GM23338 (cell line): Measurements from ENCODE around the gene SERPINA1. TPM values are rescaled to one million over a fixed set of nuclear protein-coding genes. Genes with fewer than 3 reads are reported as not detected.
"Not testable (repeated sequence)": the region's sequence is repeated elsewhere in the genome, so short reads cannot be mapped to it uniquely, and the experiment has no call there.

Experiments
- ATAC-seq: fragments of 200-7000 bp; cut with Tn5 transposase; 3 replicates; pipeline ENCODE4 v1.9.1; 2020
- DNase-seq: peaks from one replicate; pipeline ENCODE4 v3.0.0-alpha.2; 2015; ENCODE audit warnings: low spot score
- H2AFZ ChIP-seq: fragments of 200-600 bp; sonication (generic); 2 replicates; pipeline ENCODE4 v1.8.0; 2016; ENCODE audit warnings: antibody characterized with exemption, mild to moderate bottlenecking, moderate library complexity
- H3F3A ChIP-seq: fragments of 200-600 bp; sonication (generic); replicated peaks from 2 replicates; pipeline ENCODE4 v1.8.0; 2017; ENCODE audit warnings: antibody characterized with exemption, mixed run types, low read depth
- H3K27ac ChIP-seq: fragments of 200-600 bp; sonication (generic); 2 replicates; pipeline ENCODE4 v1.6.1; 2016; ENCODE audit warnings: low read depth
- H3K27me3 ChIP-seq: fragments of 200-600 bp; sonication (generic); 2 replicates; pipeline ENCODE4 v1.8.0; 2016; ENCODE audit warnings: mild to moderate bottlenecking, mixed run types, moderate library complexity; ENCODE audit not compliant: insufficient read depth
- H3K36me3 ChIP-seq: fragments of 200-600 bp; sonication (generic); 2 replicates; pipeline ENCODE4 v1.8.0; 2016; ENCODE audit warnings: mild to moderate bottlenecking; ENCODE audit not compliant: insufficient read depth
- H3K4me1 ChIP-seq: fragments of 200-600 bp; sonication (generic); 2 replicates; pipeline ENCODE4 v1.8.0; 2016; ENCODE audit warnings: mild to moderate bottlenecking, moderate library complexity; ENCODE audit not compliant: insufficient read depth
- H3K4me2 ChIP-seq: fragments of 200-600 bp; sonication (generic); 2 replicates; pipeline ENCODE4 v1.7.1; 2017; ENCODE audit warnings: mixed run types
- H3K4me3 ChIP-seq: fragments of 200-600 bp; sonication (generic); 2 replicates; pipeline ENCODE4 v1.6.1; 2016; ENCODE audit warnings: mixed run types
- H3K79me2 ChIP-seq: fragments of 200-600 bp; sonication (generic); replicated peaks from 2 replicates; pipeline ENCODE4 v1.8.0; 2017; ENCODE audit warnings: mild to moderate bottlenecking; ENCODE audit not compliant: insufficient read depth
- H3K9me2 ChIP-seq: fragments of 200-600 bp; sonication (generic); 2 replicates; pipeline ENCODE4 v1.8.0; 2017; ENCODE audit not compliant: insufficient read depth
- H4K20me1 ChIP-seq: fragments of 200-600 bp; sonication (generic); replicated peaks from 2 replicates; pipeline ENCODE4 v1.8.0; 2017; ENCODE audit warnings: mild to moderate bottlenecking; ENCODE audit not compliant: insufficient read depth
- H3K27ac Mint-ChIP-seq: 2 replicates; pipeline ENCODE4 v1.8.0; 2020; ENCODE audit warnings: inconsistent platforms, mild to moderate bottlenecking, moderate library complexity, mixed read lengths
- H3K27me3 Mint-ChIP-seq: 3 replicates; pipeline ENCODE4 v1.8.0; 2022; ENCODE audit warnings: low read depth, mild to moderate bottlenecking, moderate library complexity, mixed read lengths, inconsistent platforms; ENCODE audit not compliant: insufficient read depth, poor library complexity
- H3K36me3 Mint-ChIP-seq: 3 replicates; pipeline ENCODE4 v1.8.0; 2021; ENCODE audit warnings: low read depth, mild to moderate bottlenecking, inconsistent platforms, moderate library complexity, mixed read lengths
- H3K4me1 Mint-ChIP-seq: 3 replicates; pipeline ENCODE4 v1.8.0; 2020; ENCODE audit warnings: mild to moderate bottlenecking, inconsistent platforms, mixed read lengths
- H3K4me3 Mint-ChIP-seq: 3 replicates; pipeline ENCODE4 v1.8.0; 2021; ENCODE audit warnings: moderate library complexity, mild to moderate bottlenecking, inconsistent platforms, mixed read lengths
- H3K9me3 Mint-ChIP-seq: 3 replicates; pipeline ENCODE4 v1.8.0; 2020; ENCODE audit warnings: moderate library complexity, mild to moderate bottlenecking, inconsistent platforms, mixed read lengths
- CTCF ChIP-seq, 2 experiments: fragments of 200-600 bp in 1 of 2; sonication (generic) in 1 of 2; conservative IDR thresholded peaks; 2 replicates each; pipeline versions ENCODE4 v1.5.1 to v1.6.1; 2016 to 2017; ENCODE audit warnings: antibody characterized with exemption in 2 of 2, low read depth in 2 of 2, mild to moderate bottlenecking in 2 of 2, moderate library complexity in 1 of 2
- EZH2 ChIP-seq: fragments of 200-600 bp; sonication (generic); IDR thresholded peaks from one replicate; pipeline ENCODE4 v1.8.0; 2017; ENCODE audit warnings: antibody characterized with exemption, mild to moderate bottlenecking, low read depth; ENCODE audit not compliant: unreplicated experiment
- NANOG ChIP-seq: IDR thresholded peaks from 2 replicates; pipeline ENCODE4 v1.6.1; 2016; ENCODE audit warnings: antibody characterized with exemption, borderline replicate concordance
- POLR2AphosphoS5 ChIP-seq: IDR thresholded peaks from 2 replicates; pipeline ENCODE4 v1.6.1; 2016; ENCODE audit warnings: antibody characterized with exemption, low read depth
- polyA plus RNA-seq: library from polyadenylated mRNA; unstranded; fragments of >200 nt; fragmentation: Nextera tagmentation; extraction: Ambion mirVana; gene quantifications from 2 replicates; pipeline ENCODE4 v1.2.1, GENCODE V29; 2016
- total RNA-seq: library from RNA; depleted of rRNA; stranded (reverse); fragments of >200 nt; shearing (Covaris generic); gene quantifications from 2 replicates; pipeline ENCODE4 v1.2.3, GENCODE V29; 2014

SERPINA1 gene
- total and polyA plus RNA-seq, 2 experiments from 2014 or later: not detected

GRCh38 chr14:94417497-94418205 lies 29.2 kb upstream of the SERPINA1 start:
- DNase-seq, ATAC-seq, H3F3A ChIP-seq, H3K4me3 Mint-ChIP-seq, H3K4me1 ChIP-seq, H3K36me3 ChIP-seq, H3K27ac Mint-ChIP-seq, H2AFZ ChIP-seq, H3K27me3 Mint-ChIP-seq, H4K20me1 ChIP-seq, H3K4me2 ChIP-seq, H3K9me2 ChIP-seq, H3K4me3 ChIP-seq, H3K27ac ChIP-seq, H3K4me1 Mint-ChIP-seq, H3K79me2 ChIP-seq, H3K27me3 ChIP-seq: not testable (repeated sequence)
- peaks cover 37% of the 10 kb centered on the region for H3K9me3 Mint-ChIP-seq
- H3K36me3 Mint-ChIP-seq: peaks cover 13% of the 10 kb centered on the region; the same call in 2 of the 3 replicates

GRCh38 chr14:94412671-94413638 lies 24.6 kb upstream of the SERPINA1 start:
- no peaks in the 10 kb centered on the region; the same call in 1 of the 2 replicates for H3K36me3 ChIP-seq
- DNase-seq: peak; percentile 52
- peaks cover 4% of the 10 kb centered on the region; the same call in 2 of the 3 replicates for H3K36me3 Mint-ChIP-seq
- no peak overlapping the region for H3K4me2 ChIP-seq
- H3K79me2 ChIP-seq: no peaks in the 10 kb centered on the region
- H3K27me3 ChIP-seq: no peaks in the 10 kb centered on the region
- peaks cover 23% of the 10 kb centered on the region for H3K9me3 Mint-ChIP-seq
- no peak overlapping the region for H3K4me3 Mint-ChIP-seq
- ATAC-seq: peak; percentile 77
- peaks cover 4% of the 10 kb centered on the region for H3K27me3 Mint-ChIP-seq
- H2AFZ ChIP-seq: peak overlapping the region; percentile 14; the same call in 1 of the 2 replicates
- peaks cover 9% of the 10 kb centered on the region; the same call in 2 of the 3 replicates for H3K4me1 Mint-ChIP-seq
- no peak overlapping the region for H3K27ac Mint-ChIP-seq
- no peaks in the 10 kb centered on the region for H3F3A ChIP-seq
- no peaks in the 10 kb centered on the region for H4K20me1 ChIP-seq
- peaks cover 11% of the 10 kb centered on the region; the same call in 1 of the 2 replicates for H3K4me1 ChIP-seq
- H3K9me2 ChIP-seq: 0 out of 2 replicates have a peak, but pooled peaks cover 5% of the 10 kb centered on the region
- no peak overlapping the region for H3K27ac ChIP-seq
- no peak overlapping the region for H3K4me3 ChIP-seq
- TF ChIP-seq NANOG: no peak
- peak; percentile 61 to 87 for TF ChIP-seq CTCF (conservative IDR thresholded peaks at IDR 0.05; ENCODE audit: low read depth in 2 of 2)

- H2AFZ ChIP-seq: no peak overlapping the region
- no peaks in the 10 kb centered on the region for H4K20me1 ChIP-seq
- H3K36me3 ChIP-seq: no peaks in the 10 kb centered on the region; the same call in 1 of the 2 replicates
- H3K79me2 ChIP-seq: no peaks in the 10 kb centered on the region
- H3K4me3 Mint-ChIP-seq: no peak overlapping the region
- peaks cover 13% of the 10 kb centered on the region; the same call in 1 of the 2 replicates for H3K4me1 ChIP-seq
- no peak overlapping the region for H3K27ac ChIP-seq
- ATAC-seq: no peak
- 0 out of 2 replicates have a peak, but pooled peaks cover 5% of the 10 kb centered on the region for H3K9me2 ChIP-seq
- DNase-seq: no peak
- no peak overlapping the region for H3K27ac Mint-ChIP-seq
- H3K36me3 Mint-ChIP-seq: peaks cover 7% of the 10 kb centered on the region
- peaks cover 16% of the 10 kb centered on the region; the same call in 2 of the 3 replicates for H3K4me1 Mint-ChIP-seq
- H3F3A ChIP-seq: no peaks in the 10 kb centered on the region
- H3K4me2 ChIP-seq: no peak overlapping the region
- H3K27me3 Mint-ChIP-seq: peaks cover 4% of the 10 kb centered on the region
- H3K4me3 ChIP-seq: no peak overlapping the region
- no peaks in the 10 kb centered on the region for H3K27me3 ChIP-seq
- peaks cover 25% of the 10 kb centered on the region for H3K9me3 Mint-ChIP-seq
- no peak for TF ChIP-seq NANOG
- TF ChIP-seq CTCF (conservative IDR thresholded peaks at IDR 0.05; ENCODE audit: low read depth in 2 of 2): no peak
- TF ChIP-seq POLR2AphosphoS5: no peak
- no peak for TF ChIP-seq EZH2
Observed at GRCh38 chr14:94411638-94412037, 23.2 kb upstream of the SERPINA1 start.
